Activated B cell treated with CpG ODN at 0.5 μM for 24 hours (primary cell): ENCODE data around the gene MTG2. TPM values are rescaled to one million over a fixed set of nuclear protein-coding genes. Genes with fewer than 3 reads are reported as not detected.

Source experiments
- ATAC-seq: fragments of 200-7000 bp; cut with Tn5 transposase; one replicate; pipeline ENCODE4 v1.10.0; 2021; ENCODE audit warnings: low read depth, mild to moderate bottlenecking, moderate library complexity
- CTCF ChIA-PET: fragments of 350-600 bp; sonication (Branson Sonifier 250); formaldehyde crosslinking; loops from one replicate; lab custom pipeline; 2021; ENCODE audit warnings: antibody characterized with exemption; lab: Charles Lee
- POLR2A ChIA-PET: fragments of 350-600 bp; sonication (Branson Sonifier 250); formaldehyde crosslinking; loops from one replicate; lab custom pipeline; 2021; ENCODE audit warnings: antibody characterized with exemption; lab: Charles Lee
- DNase-seq: peaks from one replicate; pipeline ENCODE4 v3.0.0; 2022
- H3K27ac Mint-ChIP-seq: one replicate; pipeline ENCODE4 v1.8.0; 2020; ENCODE audit warnings: mixed read lengths
- H3K27me3 Mint-ChIP-seq: one replicate; pipeline ENCODE4 v1.8.0; 2021; ENCODE audit warnings: mixed read lengths
- H3K36me3 Mint-ChIP-seq: one replicate; pipeline ENCODE4 v1.8.0; 2021; ENCODE audit warnings: low read depth, mixed read lengths
- H3K4me1 Mint-ChIP-seq: one replicate; pipeline ENCODE4 v1.8.0; 2021; ENCODE audit warnings: mixed read lengths
- H3K4me3 Mint-ChIP-seq: one replicate; pipeline ENCODE4 v1.8.0; 2020; ENCODE audit warnings: mild to moderate bottlenecking, mixed read lengths
- H3K9me3 Mint-ChIP-seq: one replicate; pipeline ENCODE4 v1.8.0; 2020; ENCODE audit warnings: mixed read lengths
- intact Hi-C: fragments of 100-400 bp; cut with micrococcal nuclease; formaldehyde crosslinking; loops from one replicate; pipeline ENCODE4 v1.15.1; 2024
- total RNA-seq: library from RNA; stranded (reverse); gene quantifications from 2 replicates; pipeline ENCODE4 v1.2.3, GENCODE V29; 2022
- TF ChIP-seq, protein P1 (sequence below): fragments of 200-600 bp; IDR thresholded peaks from one replicate; pipeline ENCODE4 v1.8.0; 2022; ENCODE audit warnings: antibody characterized with exemption, mild to moderate bottlenecking

The MTG2 gene
- total RNA-seq, 1 donor from 2014 or later = 46.8 TPM

DNA sequence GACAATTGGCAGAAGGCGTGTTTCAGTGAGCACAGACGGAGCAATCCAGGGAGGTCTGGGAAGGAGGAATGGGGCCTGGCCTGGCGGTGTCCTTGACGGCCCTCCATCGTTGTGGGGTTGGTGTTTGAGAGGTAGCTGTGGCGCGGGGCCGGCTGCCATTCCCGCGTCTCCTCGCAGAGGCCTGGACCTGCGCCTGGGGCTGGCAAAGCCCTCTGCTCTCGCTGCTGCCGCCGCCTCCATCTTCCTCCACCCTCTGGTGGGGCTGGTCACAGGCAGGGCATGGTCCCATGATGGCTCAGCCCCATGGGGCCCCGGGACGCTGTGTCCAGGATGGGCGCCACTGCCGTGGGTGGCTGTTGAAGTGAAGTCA lies 63.1 kb downstream of the MTG2 start:
- TF ChIP-seq, protein P1, sequence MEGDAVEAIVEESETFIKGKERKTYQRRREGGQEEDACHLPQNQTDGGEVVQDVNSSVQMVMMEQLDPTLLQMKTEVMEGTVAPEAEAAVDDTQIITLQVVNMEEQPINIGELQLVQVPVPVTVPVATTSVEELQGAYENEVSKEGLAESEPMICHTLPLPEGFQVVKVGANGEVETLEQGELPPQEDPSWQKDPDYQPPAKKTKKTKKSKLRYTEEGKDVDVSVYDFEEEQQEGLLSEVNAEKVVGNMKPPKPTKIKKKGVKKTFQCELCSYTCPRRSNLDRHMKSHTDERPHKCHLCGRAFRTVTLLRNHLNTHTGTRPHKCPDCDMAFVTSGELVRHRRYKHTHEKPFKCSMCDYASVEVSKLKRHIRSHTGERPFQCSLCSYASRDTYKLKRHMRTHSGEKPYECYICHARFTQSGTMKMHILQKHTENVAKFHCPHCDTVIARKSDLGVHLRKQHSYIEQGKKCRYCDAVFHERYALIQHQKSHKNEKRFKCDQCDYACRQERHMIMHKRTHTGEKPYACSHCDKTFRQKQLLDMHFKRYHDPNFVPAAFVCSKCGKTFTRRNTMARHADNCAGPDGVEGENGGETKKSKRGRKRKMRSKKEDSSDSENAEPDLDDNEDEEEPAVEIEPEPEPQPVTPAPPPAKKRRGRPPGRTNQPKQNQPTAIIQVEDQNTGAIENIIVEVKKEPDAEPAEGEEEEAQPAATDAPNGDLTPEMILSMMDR = no peak
- Mint-ChIP-seq H3K4me3 (no peak overlapping the region), H3K27me3 (no peaks in the 10 kb centered on the region), H3K9me3 (no peaks in the 10 kb centered on the region), H3K4me1 (peaks cover 47% of the 10 kb centered on the region), H3K36me3 (peaks cover 34% of the 10 kb centered on the region), H3K27ac (no peak overlapping the region)
- intact Hi-C loops = no loop called here
- no peak for ATAC-seq
- no peak for DNase-seq
- CTCF ChIA-PET = no interaction called here
- POLR2A ChIA-PET = no interaction called here

DNA sequence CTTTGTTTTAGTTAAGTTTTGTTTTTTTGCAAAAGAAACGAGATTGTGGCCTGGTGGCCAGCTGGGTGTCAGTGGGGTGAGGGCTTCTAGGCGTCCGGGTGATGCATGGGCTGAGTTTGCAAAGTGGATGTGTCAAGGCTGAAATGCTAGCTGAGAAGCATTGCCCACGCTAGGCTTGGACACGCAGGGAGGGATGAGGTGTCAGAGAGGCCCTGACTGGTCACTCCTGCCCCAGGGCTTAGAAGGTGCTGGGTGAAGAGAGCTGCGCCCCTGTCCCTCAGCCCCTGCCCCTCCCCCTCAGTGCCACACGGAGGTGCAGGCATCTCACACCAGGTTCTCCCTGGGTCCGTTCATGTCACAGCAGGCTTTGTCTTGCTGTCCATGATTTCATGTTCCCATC lies 63.6 kb downstream of the MTG2 start:
- ATAC-seq (no peak), DNase-seq (no peak)
- H3K36me3 Mint-ChIP-seq = peaks cover 32% of the 10 kb centered on the region
- ChIA-PET CTCF (no interaction called here), POLR2A (no interaction called here)
- intact Hi-C loops = no loop called here
- H3K27me3 Mint-ChIP-seq = no peaks in the 10 kb centered on the region
- no peak overlapping the region for H3K4me3 Mint-ChIP-seq
- TF ChIP-seq, protein P1 = no peak
- H3K27ac Mint-ChIP-seq = no peak overlapping the region
- H3K9me3 Mint-ChIP-seq = no peaks in the 10 kb centered on the region
- H3K4me1 Mint-ChIP-seq = peaks cover 44% of the 10 kb centered on the region

DNA sequence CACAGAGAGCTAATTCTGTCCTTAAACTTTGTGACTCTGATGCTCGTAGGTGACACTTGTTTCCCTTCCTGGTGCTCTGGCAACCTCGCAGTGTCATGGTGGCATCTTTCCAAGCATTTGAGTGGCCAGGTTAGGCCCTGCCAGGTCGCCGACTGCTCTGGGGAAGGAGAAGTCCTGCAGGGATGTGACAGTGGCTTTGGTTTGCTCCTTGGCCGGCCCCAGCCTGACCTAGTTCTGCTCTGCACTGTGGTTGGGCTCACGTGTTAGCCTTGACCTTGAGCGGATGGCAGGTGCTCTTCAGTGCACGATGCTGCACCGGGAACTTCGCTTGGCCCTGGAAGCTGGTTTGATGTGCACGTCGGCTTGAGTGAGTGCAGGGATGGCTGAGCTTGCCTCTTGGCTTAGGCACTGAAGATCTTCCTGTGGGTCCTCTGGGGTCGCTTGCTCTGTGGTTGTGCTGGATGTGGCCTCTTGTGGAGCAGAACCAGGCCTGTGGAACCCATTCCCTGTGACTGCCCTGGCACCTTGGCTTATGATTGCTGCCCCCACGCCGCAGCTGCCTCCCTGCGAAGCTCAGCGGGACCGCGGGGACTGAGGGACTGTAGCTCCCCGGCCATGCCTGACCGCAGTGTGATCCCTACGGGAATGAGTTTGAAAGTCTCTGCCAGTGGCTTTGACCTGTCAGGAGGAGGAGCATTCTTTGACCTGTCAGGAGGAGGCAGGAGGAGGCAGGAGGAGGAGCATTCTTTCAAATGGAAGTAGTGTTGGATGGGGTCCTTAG lies 64.2 kb downstream of the MTG2 start:
- ATAC-seq = no peak
- Mint-ChIP-seq H3K4me1 (peaks cover 38% of the 10 kb centered on the region), H3K4me3 (no peak overlapping the region)

DNA sequence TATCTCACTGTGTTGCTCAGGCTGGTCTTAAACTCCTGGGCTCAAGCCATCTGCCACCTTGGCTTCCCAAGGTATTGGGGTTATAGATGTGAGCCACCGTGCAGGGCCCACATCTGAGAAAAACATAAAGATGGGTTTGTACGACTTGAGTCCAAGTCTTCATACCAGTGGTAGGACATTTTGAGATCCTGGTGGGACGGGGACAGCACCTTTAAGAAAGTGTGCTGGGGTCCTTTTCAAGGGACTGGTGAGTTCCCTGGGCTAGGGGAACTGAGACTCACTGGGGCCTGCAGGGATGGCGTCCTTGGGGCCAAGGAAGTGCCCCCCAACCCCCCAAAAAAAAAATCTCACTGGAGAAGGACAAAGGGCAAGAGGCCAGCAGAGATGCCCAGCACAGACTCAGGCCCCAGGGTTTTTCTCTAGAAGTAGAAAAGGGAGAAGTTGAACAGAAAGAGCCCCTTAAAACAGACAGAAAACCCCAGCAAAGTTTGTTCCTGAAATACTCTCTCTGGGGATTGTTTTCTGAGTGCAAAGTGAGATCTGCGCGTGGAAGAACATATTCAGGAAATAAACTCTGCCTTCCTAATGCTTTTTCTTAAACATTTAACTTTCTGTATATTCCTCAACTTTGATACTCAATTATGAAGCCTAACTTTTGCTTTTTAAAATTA lies 66.2 kb downstream of the MTG2 start:
- peaks cover 21% of the 10 kb centered on the region for H3K36me3 Mint-ChIP-seq
- H3K4me3 Mint-ChIP-seq = no peak overlapping the region
- H3K4me1 Mint-ChIP-seq = peaks cover 36% of the 10 kb centered on the region
- H3K27me3 Mint-ChIP-seq = no peaks in the 10 kb centered on the region
- ATAC-seq (peak; percentile 42), DNase-seq (no peak)
- TF ChIP-seq, protein P1 = no peak
- CTCF ChIA-PET = no interaction called here
- no peaks in the 10 kb centered on the region for H3K9me3 Mint-ChIP-seq
- POLR2A ChIA-PET = no interaction called here
- intact Hi-C loops = no loop called here
- peak overlapping the region; percentile 41 for H3K27ac Mint-ChIP-seq

More for the DNA sequence above, 64.2 kb downstream of the MTG2 start:
- POLR2A ChIA-PET = no interaction called here
- Mint-ChIP-seq H3K9me3 (no peaks in the 10 kb centered on the region), H3K27me3 (no peaks in the 10 kb centered on the region), H3K27ac (no peak overlapping the region), H3K36me3 (peaks cover 26% of the 10 kb centered on the region)
- TF ChIP-seq, protein P1 = no peak
- intact Hi-C loops = no loop called here
- CTCF ChIA-PET = no interaction called here
- DNase-seq = no peak

DNA sequence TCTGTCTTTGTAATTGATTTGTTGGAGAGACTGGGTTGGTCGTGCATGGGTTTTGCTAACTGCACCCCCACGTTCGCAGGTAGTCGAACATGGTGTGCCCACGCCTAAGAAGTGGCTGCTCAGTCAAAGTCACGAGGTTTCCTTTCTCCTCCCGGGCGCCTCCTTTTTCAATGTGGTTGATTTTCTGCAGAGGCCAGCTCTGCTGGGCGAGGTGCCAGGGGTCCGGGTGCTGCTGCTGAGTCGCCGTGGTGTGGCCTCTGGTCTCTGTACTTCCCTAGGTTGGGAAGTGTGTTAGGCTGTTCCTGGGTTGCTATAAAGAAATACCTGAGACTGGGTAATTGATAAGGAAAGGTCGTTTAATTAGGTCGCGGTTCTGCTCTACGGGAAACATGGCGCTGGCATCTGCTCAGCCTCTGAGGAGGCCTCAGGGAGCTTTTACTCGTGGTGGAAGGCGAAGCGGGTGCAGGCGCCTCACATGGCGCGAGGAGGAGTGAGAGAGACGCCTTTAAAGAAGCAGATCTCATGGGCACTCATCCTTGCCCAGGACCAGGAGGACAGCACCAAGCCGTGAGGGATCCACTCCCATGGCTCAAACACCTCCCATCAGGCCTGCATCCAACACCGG lies 69.6 kb downstream of the MTG2 start:
- CTCF ChIA-PET = no interaction called here
- no peak for DNase-seq
- intact Hi-C loops = no loop called here
- TF ChIP-seq, protein P1 = no peak
- H3K4me1 Mint-ChIP-seq = peaks cover 25% of the 10 kb centered on the region
- H3K9me3 Mint-ChIP-seq = no peaks in the 10 kb centered on the region
- POLR2A ChIA-PET = no interaction called here
- H3K4me3 Mint-ChIP-seq = no peak overlapping the region
- H3K27me3 Mint-ChIP-seq = no peaks in the 10 kb centered on the region
- peaks cover 31% of the 10 kb centered on the region for H3K36me3 Mint-ChIP-seq
- no peak for ATAC-seq
- no peak overlapping the region for H3K27ac Mint-ChIP-seq
